ENCODE results near the gene HSDL2.

DNA sequence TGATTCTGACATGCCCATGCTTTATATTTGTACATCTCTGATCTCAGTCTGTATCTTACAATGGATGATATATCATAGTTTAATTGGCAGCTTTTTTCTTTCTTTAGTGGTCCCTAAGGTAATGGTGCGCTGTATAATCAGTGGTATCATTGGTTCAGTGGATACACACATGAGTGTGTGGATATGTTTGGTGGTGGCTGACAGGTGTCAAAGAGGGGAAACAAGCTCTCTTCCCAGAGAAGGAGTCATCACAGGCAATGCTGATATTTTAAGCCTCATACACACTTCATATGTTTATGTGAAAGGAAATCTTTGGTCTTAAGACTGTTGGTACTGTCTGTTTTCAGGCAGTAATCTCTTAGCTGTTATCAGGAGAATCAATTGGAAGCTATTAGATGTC is 54.6 kb downstream of the HSDL2 start:
- TF ChIP-seq, protein P1, sequence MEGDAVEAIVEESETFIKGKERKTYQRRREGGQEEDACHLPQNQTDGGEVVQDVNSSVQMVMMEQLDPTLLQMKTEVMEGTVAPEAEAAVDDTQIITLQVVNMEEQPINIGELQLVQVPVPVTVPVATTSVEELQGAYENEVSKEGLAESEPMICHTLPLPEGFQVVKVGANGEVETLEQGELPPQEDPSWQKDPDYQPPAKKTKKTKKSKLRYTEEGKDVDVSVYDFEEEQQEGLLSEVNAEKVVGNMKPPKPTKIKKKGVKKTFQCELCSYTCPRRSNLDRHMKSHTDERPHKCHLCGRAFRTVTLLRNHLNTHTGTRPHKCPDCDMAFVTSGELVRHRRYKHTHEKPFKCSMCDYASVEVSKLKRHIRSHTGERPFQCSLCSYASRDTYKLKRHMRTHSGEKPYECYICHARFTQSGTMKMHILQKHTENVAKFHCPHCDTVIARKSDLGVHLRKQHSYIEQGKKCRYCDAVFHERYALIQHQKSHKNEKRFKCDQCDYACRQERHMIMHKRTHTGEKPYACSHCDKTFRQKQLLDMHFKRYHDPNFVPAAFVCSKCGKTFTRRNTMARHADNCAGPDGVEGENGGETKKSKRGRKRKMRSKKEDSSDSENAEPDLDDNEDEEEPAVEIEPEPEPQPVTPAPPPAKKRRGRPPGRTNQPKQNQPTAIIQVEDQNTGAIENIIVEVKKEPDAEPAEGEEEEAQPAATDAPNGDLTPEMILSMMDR (conservative IDR thresholded peaks at IDR 0.05), result no peak
- TF ChIP-seq ZFX (IDR thresholded peaks at IDR 0.05), result no peak

Measured in C4-2B (cell line).